Heart left ventricle (tissue), 13 donors: ENCODE measurements around the gene RBMXL2.

Experiments used
- POLR2A ChIP-seq, 2 donors: fragments of 450-650 bp; IDR thresholded peaks; one replicate each; pipeline ENCODE4 v1.6.1; 2017; ENCODE audit warnings: antibody characterized with exemption in 2 of 2, mild to moderate bottlenecking in 2 of 2, moderate library complexity in 2 of 2
- TF ChIP-seq, protein P1 (sequence below), 12 donors: fragments of 200-600 bp; sonication (generic) in 4 of 12; IDR thresholded peaks; one replicate each; pipeline versions ENCODE4 v1.5.0 to v1.8.0; 2018 to 2022; ENCODE audit warnings: antibody characterized with exemption in 12 of 12, mild to moderate bottlenecking in 5 of 12
- donor health status: ischemic (EF 13 %, LVEDD 7.1; RV severe dilation, severe dysfunction).
- donor health status: DM: no; HTN: yes; CAD: no.
- donor health status: DM: no; HTN: no; CAD: no.
- donor health status: ischemic (EF 25% LVEDD 6.9; RV normal size, moderate dysfunction).
- donor health status: ischemic (EF 25% LVEDD 5.7; RV mildly dilated, moderate dysfunction).
- donor health status: ischemic (EF 35%, LVEDD 5.7; RV mildly dilated, moderate dysfunction).
- donor health status: nonischemic (EF 11% LVEDD 7.7; RV severe dilation, severe dysfunction).
- donor health status: DM: yes; HTN: yes; CAD: no.
- donor health status: PGD.
- donor health status: ischemic (EF 29% LVEDD 5.4; RV normal size, mild dysfunction).
- donor health status: nonischemic (EF 23%, LVEDD 6.1; RV moderate dilation, normal function).

DNA sequence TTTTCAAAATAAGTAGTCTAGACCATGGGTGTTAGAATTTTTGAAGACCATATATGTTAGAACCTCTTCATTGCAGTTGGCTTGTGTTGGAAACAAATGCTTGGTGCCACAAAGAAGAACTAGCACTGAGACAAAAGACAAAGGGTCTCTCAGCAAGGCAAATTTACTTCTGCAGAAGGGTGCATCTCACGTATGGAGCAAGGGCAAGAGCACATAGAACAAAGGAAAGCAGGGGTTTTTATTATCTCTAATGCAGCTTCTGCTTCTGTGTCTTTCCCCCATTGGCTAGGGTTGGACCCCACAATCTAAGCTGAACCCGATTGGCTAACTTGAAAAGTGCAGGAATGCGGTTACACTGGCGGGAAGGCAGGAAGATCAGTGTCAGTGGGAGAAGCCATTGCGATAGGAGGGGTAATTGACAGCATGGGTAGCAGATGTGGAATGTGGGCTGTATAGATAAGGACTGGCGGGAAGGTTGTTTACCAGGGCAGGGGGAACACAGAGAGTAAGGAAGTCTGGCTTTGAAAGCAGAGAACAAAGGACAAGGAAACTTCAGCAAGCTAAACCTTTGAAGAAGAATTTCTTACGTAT, 9.2 kb upstream of the RBMXL2 start:
- TF ChIP-seq, protein P1, sequence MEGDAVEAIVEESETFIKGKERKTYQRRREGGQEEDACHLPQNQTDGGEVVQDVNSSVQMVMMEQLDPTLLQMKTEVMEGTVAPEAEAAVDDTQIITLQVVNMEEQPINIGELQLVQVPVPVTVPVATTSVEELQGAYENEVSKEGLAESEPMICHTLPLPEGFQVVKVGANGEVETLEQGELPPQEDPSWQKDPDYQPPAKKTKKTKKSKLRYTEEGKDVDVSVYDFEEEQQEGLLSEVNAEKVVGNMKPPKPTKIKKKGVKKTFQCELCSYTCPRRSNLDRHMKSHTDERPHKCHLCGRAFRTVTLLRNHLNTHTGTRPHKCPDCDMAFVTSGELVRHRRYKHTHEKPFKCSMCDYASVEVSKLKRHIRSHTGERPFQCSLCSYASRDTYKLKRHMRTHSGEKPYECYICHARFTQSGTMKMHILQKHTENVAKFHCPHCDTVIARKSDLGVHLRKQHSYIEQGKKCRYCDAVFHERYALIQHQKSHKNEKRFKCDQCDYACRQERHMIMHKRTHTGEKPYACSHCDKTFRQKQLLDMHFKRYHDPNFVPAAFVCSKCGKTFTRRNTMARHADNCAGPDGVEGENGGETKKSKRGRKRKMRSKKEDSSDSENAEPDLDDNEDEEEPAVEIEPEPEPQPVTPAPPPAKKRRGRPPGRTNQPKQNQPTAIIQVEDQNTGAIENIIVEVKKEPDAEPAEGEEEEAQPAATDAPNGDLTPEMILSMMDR (IDR thresholded peaks at IDR 0.05), result no peak
- TF ChIP-seq POLR2A (IDR thresholded peaks at IDR 0.05), result no peak
